ENCODE data around the gene NOS1AP.

DNA sequence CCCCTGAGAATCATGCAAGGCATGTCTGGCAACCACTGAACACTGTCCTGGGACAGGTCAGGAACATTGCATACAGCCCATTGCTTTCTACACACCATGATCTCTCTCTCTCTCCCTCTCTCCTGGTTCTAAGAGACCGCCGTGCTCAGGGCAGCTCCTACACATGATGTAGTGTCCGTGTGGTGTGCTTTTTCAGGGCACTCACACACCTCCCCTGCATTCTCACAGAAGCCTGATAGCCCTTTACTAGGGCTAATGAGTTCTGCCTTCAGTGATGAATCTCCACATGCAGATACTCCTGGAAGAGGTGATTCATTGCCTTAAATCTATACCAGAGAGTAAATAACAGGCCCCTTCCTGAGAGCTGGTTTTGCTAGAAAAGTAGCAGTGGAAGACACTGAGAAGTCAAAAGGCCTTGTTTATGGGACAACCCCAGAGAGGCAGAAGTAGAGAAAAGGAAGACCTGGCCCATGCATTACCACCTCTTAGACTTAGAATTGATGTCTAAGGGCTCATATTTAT, 38.7 kb upstream of the NOS1AP start:
- TF ChIP-seq SUZ12 (IDR thresholded peaks at IDR 0.05; ENCODE audit: extremely low read depth, insufficient read depth, insufficient read length): no peak
- no peak for TF ChIP-seq YY1 (IDR thresholded peaks at IDR 0.05; ENCODE audit: insufficient read depth, insufficient read length)
- no peak for TF ChIP-seq ZNF274 (IDR thresholded peaks at IDR 0.05; ENCODE audit: low read depth, low read length)
